Endothelial cell of umbilical vein (primary cell): ENCODE results near the gene ARHGAP31. TPM values are rescaled to one million over a fixed set of nuclear protein-coding genes. Genes with fewer than 3 reads are reported as not detected.

Experiments
- BruUV-seq: library from RNA; stranded (reverse); fragments of 400-500 nt; replicated peaks from 2 replicates; lab custom pipeline; 2021; lab: Mats Ljungman, UMichigan
- CTCF ChIA-PET: fragments of 300-600, 350-600 bp; sonication (Branson Sonifier 250); formaldehyde crosslinking; loops from one replicate; lab custom pipeline; 2021; ENCODE audit warnings: antibody characterized with exemption, inconsistent platforms; lab: Charles Lee
- POLR2A ChIA-PET: fragments of 300-600, 350-600 bp; sonication (Branson Sonifier 250); formaldehyde crosslinking; loops from one replicate; lab custom pipeline; 2021; ENCODE audit warnings: antibody characterized with exemption, inconsistent platforms; lab: Charles Lee
- DNase-seq: peaks from one replicate; pipeline ENCODE4 v3.0.0-alpha.2; 2011; ENCODE audit warnings: low read depth, low spot score
- FAIRE-seq: peaks from 2 replicates; lab custom pipeline; 2011; peaks lifted over from hg19 to GRCh38; lab: Jason Lieb, UNC
- H2AFZ ChIP-seq: 2 replicates; pipeline ENCODE4 v1.6.0; 2012; ENCODE audit warnings: low read depth, low read length, control low read depth, inconsistent platforms
- H3K27ac ChIP-seq: 2 replicates; pipeline ENCODE4 v1.5.1; 2011; ENCODE audit warnings: low read depth, mild to moderate bottlenecking, control low read depth, low read length, moderate library complexity; ENCODE audit not compliant: insufficient read depth
- H3K27me3 ChIP-seq, 2 experiments: 2 replicates each; pipeline versions ENCODE4 v1.6.0 to v1.6.1; 2011; ENCODE audit warnings: low read length in 2 of 2, mixed read lengths in 1 of 2; ENCODE audit not compliant: control insufficient read depth in 2 of 2, insufficient read depth in 2 of 2
- H3K36me3 ChIP-seq, 2 experiments: 2 replicates in 1 of 2; 3 replicates in 1 of 2; pipeline ENCODE4 v1.5.1; 2011; ENCODE audit warnings: low read length in 2 of 2, mild to moderate bottlenecking in 1 of 2, moderate library complexity in 1 of 2; ENCODE audit not compliant: control insufficient read depth in 2 of 2, insufficient read depth in 2 of 2; ENCODE audit errors: extremely low read depth in 1 of 2
- H3K4me1 ChIP-seq: 3 replicates; pipeline ENCODE4 v1.5.1; 2011; ENCODE audit warnings: mild to moderate bottlenecking, low read length; ENCODE audit not compliant: control insufficient read depth, insufficient read depth; ENCODE audit errors: extremely low read depth
- H3K4me2 ChIP-seq: 2 replicates; pipeline ENCODE4 v1.6.1; 2011; ENCODE audit warnings: low read length, control low read depth, mixed read lengths; ENCODE audit not compliant: insufficient read depth
- H3K4me3 ChIP-seq, 3 experiments: fragments of 200-600 bp in 1 of 3; sonication (generic), shearing (Covaris generic) in 1 of 3; replicated peaks in 1 of 3; 2 replicates each; pipeline ENCODE4 v1.5.1; 2011 to 2016; ENCODE audit warnings: control low read depth in 3 of 3, low read length in 3 of 3, mild to moderate bottlenecking in 2 of 3, inconsistent platforms in 1 of 3, low read depth in 1 of 3, moderate library complexity in 1 of 3; ENCODE audit not compliant: insufficient read depth in 1 of 3
- H3K79me2 ChIP-seq: 2 replicates; pipeline ENCODE4 v1.6.0; 2012; ENCODE audit warnings: low read length, inconsistent platforms; ENCODE audit not compliant: control insufficient read depth, insufficient read depth
- H3K9ac ChIP-seq: replicated peaks from 2 replicates; pipeline ENCODE3; 2011; ENCODE audit warnings: low read length, control low read depth; ENCODE audit not compliant: insufficient read depth; ENCODE audit errors: extremely low read depth
- H3K9me1 ChIP-seq: replicated peaks from 3 replicates; pipeline ENCODE4 v1.6.0; 2011; ENCODE audit warnings: mild to moderate bottlenecking, low read length; ENCODE audit not compliant: control insufficient read depth, insufficient read depth; ENCODE audit errors: extremely low read depth
- H3K9me3 ChIP-seq: replicated peaks from 2 replicates; pipeline ENCODE4 v1.5.1; 2012; ENCODE audit warnings: low read length, inconsistent platforms; ENCODE audit not compliant: control insufficient read depth, insufficient read depth
- H4K20me1 ChIP-seq: replicated peaks from 2 replicates; pipeline ENCODE3; 2011; ENCODE audit warnings: mild to moderate bottlenecking, low read length; ENCODE audit not compliant: control insufficient read depth, insufficient read depth; ENCODE audit errors: extremely low read depth
- EZH2 ChIP-seq: IDR thresholded peaks from 2 replicates; pipeline ENCODE4 v1.6.1; 2012; ENCODE audit warnings: borderline replicate concordance, low read depth, mild to moderate bottlenecking, moderate library complexity, low read length, inconsistent platforms; ENCODE audit not compliant: severe bottlenecking
- FOS ChIP-seq: IDR thresholded peaks from 2 replicates; pipeline ENCODE4 v1.6.1; 2011; ENCODE audit warnings: mild to moderate bottlenecking, low read length, moderate library complexity, borderline replicate concordance; ENCODE audit not compliant: insufficient read depth
- POLR2AphosphoS5 ChIP-seq: IDR thresholded peaks from 2 replicates; pipeline ENCODE4 v1.6.1; 2012; ENCODE audit warnings: low read depth, mild to moderate bottlenecking, control low read depth, low read length, moderate library complexity; ENCODE audit not compliant: insufficient read depth
- dilution Hi-C: fragments of 300-500 bp; cut with MboI; formaldehyde crosslinking; loops from one replicate; pipeline ENCODE4 v1.15.0; 2019; ENCODE audit warnings: low sequenced_read_pairs; ENCODE audit not compliant: extremely low pct_ligation_motif_present
- intact Hi-C: fragments of 100-400 bp; cut with micrococcal nuclease; formaldehyde crosslinking; loops from one replicate; pipeline ENCODE4 v1.10.0; 2022
- polyA plus RNA-seq, 4 experiments: library from polyadenylated mRNA; depleted of rRNA in 3 of 4; stranded (reverse) in 3 of 4; unstranded in 1 of 4; fragments of >200 nt; gene quantifications; 2 replicates each; pipeline versions ENCODE4 v1.2.1 to v1.2.3, GENCODE V29; 2011 to 2012; ENCODE audit warnings: missing spikeins in 1 of 4
- total RNA-seq: library from RNA; stranded (reverse); gene quantifications from 2 replicates; pipeline ENCODE4 v1.2.3, GENCODE V29; 2021
- TF ChIP-seq, protein P1 (sequence below), 2 donors: IDR thresholded peaks; 1 replicate in 1 of 2; 2 replicates in 1 of 2; pipeline ENCODE4 v1.5.1; 2011; ENCODE audit warnings: low read length in 2 of 2, mild to moderate bottlenecking in 2 of 2, moderate library complexity in 2 of 2, control low read depth in 1 of 2, inconsistent platforms in 1 of 2, low read depth in 1 of 2; ENCODE audit not compliant: insufficient read depth in 1 of 2; ENCODE audit errors: extremely low read depth in 1 of 2
- TF ChIP-seq, protein P2 (sequence below): IDR thresholded peaks from 2 replicates; pipeline ENCODE4 v1.6.1; 2011; ENCODE audit not compliant: insufficient read depth, insufficient read length

ARHGAP31 gene
- total and polyA plus RNA-seq, 2 donors (not counting 3 experiments of a cell fraction or from before 2014, with no cell fraction given) = 25.5 to 65.8 TPM

DNA sequence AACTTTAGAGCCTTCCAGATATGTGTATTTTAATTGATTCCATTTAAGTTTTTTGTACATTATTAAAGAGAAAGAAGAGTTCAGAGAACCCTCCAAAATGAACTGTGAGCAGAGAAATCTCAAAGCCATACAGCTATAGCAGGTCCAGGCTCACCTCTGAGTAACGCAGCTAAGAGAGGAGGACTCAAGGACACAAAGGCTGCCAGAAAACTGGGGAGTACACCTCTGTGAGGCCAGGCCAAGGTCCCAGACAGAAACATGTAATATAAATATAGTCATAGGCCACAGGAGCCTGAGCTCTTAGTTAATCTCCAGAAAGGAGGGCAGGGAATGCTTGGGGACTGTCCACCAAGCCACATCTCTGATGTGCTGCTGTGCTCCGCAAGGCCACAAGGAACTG is 102.7 kb downstream of the ARHGAP31 start:
- FAIRE-seq (no peak), DNase-seq (no peak)
- Histone ChIP-seq H3K9me3 (no peaks in the 10 kb centered on the region), H3K4me3 (no peak overlapping the region), H4K20me1 (no peaks in the 10 kb centered on the region), H3K9ac (no peak overlapping the region), H3K79me2 (no peaks in the 10 kb centered on the region), H3K4me2 (no peak overlapping the region), H3K36me3 (peaks cover 19 to 37% of the 10 kb centered on the region in 2 experiments), H2AFZ (no peak overlapping the region), H3K27ac (no peak overlapping the region), H3K4me1 (no peaks in the 10 kb centered on the region), H3K9me1 (no peaks in the 10 kb centered on the region), H3K27me3 (no peaks in the 10 kb centered on the region)
- POLR2A ChIA-PET = no interaction called here
- CTCF ChIA-PET = interaction anchor here (1.1 kb wide), 1 partner anchor 9 kb away, joined by 3 read pairs; no protein-coding TSS in a partner anchor
- no TSS peak for BruUV-seq
- dilution Hi-C loops = no loop called here
- TF ChIP-seq, protein P1, sequence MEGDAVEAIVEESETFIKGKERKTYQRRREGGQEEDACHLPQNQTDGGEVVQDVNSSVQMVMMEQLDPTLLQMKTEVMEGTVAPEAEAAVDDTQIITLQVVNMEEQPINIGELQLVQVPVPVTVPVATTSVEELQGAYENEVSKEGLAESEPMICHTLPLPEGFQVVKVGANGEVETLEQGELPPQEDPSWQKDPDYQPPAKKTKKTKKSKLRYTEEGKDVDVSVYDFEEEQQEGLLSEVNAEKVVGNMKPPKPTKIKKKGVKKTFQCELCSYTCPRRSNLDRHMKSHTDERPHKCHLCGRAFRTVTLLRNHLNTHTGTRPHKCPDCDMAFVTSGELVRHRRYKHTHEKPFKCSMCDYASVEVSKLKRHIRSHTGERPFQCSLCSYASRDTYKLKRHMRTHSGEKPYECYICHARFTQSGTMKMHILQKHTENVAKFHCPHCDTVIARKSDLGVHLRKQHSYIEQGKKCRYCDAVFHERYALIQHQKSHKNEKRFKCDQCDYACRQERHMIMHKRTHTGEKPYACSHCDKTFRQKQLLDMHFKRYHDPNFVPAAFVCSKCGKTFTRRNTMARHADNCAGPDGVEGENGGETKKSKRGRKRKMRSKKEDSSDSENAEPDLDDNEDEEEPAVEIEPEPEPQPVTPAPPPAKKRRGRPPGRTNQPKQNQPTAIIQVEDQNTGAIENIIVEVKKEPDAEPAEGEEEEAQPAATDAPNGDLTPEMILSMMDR (IDR thresholded peaks at IDR 0.05; ENCODE audit: extremely low read depth in 1 of 2, insufficient read depth in 1 of 2, low read depth in 1 of 2, low read length in 2 of 2) = no peak
- TF ChIP-seq FOS (no peak), POLR2AphosphoS5 (no peak)
- TF ChIP-seq, protein P2, sequence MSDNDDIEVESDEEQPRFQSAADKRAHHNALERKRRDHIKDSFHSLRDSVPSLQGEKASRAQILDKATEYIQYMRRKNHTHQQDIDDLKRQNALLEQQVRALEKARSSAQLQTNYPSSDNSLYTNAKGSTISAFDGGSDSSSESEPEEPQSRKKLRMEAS = no peak
- intact Hi-C loops = no loop called here

DNA sequence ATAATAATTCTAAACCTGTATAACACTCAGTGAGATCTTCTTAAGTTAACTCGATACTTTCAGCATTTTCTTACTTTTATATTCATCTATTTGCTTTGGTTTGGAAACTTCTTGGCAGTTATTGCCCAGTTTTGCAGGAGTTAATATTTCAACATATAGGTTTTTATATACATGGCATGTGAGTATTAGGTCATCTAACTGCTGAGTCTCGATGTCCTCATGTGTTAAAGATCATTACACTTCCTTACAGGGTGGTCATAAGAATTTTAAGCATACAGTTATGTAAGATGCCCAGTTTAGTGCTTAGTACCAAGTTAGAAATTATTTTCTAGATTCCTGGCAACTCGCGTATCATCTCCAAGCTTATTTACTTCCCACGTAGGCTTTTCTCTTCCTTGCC is 106.3 kb downstream of the ARHGAP31 start:
- H3K9ac ChIP-seq = no peak overlapping the region
- H2AFZ ChIP-seq = no peak overlapping the region
- H3K27ac ChIP-seq = no peak overlapping the region
- H3K4me3 ChIP-seq = no peak overlapping the region
- H3K4me2 ChIP-seq = no peak overlapping the region
- no TSS peak for BruUV-seq
- ChIA-PET CTCF (no interaction called here), POLR2A (no interaction called here)
- no peaks in the 10 kb centered on the region for H3K9me1 ChIP-seq
- H3K9me3 ChIP-seq = no peaks in the 10 kb centered on the region
- no peak for DNase-seq
- peaks cover 33 to 34% of the 10 kb centered on the region in 2 experiments for H3K36me3 ChIP-seq
- no peaks in the 10 kb centered on the region for H3K27me3 ChIP-seq
- no peaks in the 10 kb centered on the region for H4K20me1 ChIP-seq
- FAIRE-seq = no peak
- TF ChIP-seq, protein P2 = no peak
- no peak for TF ChIP-seq EZH2
- TF ChIP-seq FOS = no peak
- no peaks in the 10 kb centered on the region for H3K79me2 ChIP-seq
- no peaks in the 10 kb centered on the region for H3K4me1 ChIP-seq
- intact Hi-C loops (no loop called here), dilution Hi-C loops (no loop called here)
